HG03439 (cell line): ENCODE results near the gene PAQR9.

ENCODE experiments used
- ATAC-seq: cut with Tn5 transposase; IDR thresholded peaks from one replicate; pipeline ENCODE4 v1.9.1; 2021; ENCODE audit warnings: mild to moderate bottlenecking, moderate library complexity; ENCODE audit not compliant: unreplicated experiment

The PAQR9 gene

GRCh38 chr3:142923694-142924093, 39.8 kb downstream of the PAQR9 start:
- no peak for ATAC-seq

DNA sequence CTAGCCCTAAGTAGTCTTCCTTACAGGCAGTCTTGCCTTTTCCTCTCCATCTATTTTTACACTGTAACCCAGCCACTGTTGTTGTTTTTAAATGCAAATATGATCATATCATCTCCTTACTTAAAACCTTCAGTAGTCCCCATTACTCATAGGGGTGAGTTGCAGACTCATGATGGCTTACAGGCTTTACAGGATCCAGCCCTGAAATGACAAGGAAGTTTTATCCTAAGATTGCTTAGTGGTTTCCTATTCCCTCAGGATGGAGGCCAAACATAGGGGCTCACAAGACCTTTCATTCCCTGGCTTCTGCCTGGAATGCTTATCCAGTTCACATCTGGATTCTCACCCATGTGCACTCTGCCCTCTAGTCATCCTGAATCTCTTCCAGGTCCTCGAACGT, 46.9 kb downstream of the PAQR9 start:
- no peak for ATAC-seq

DNA sequence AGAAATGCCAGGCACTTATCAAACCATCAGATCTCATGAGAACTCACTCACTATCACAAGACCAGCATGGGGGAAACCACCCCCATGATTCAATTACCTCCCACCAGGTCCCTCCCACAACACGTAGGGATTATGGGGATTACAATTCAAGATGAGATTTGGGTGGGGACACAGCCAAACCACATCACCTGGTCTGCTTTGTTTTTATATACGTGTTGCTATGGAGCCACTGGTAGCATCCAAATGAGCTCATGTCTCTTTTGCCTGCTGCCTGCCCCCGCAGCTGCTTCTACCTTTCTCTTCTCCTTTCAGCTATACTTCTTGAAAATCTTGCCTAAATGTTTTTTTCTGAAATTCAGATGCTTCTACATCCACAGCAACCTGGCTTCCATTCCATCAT, 47.8 kb downstream of the PAQR9 start:
- no peak for ATAC-seq

GRCh38 chr3:142914286-142914811, 49.1 kb downstream of the PAQR9 start:
- no peak for ATAC-seq

GRCh38 chr3:142913432-142913831, 50.0 kb downstream of the PAQR9 start:
- ATAC-seq: no peak

- no peak for ATAC-seq
These were observed 50.9 kb downstream of the PAQR9 start for GRCh38 chr3:142912402-142913172.
